ENCODE measurements around the gene RETREG3.

RETREG3 gene

GRCh38 chr17:42609814-42610801 lies 934 bp upstream of the RETREG3 start:
- DNase-seq = peak in 2 of 5 donors; percentile 4 to 7

GRCh38 chr17:42608305-42609181 lies 631 bp downstream of the RETREG3 start:
- peak in 1 of 5 donors; percentile 36 for DNase-seq

DNA sequence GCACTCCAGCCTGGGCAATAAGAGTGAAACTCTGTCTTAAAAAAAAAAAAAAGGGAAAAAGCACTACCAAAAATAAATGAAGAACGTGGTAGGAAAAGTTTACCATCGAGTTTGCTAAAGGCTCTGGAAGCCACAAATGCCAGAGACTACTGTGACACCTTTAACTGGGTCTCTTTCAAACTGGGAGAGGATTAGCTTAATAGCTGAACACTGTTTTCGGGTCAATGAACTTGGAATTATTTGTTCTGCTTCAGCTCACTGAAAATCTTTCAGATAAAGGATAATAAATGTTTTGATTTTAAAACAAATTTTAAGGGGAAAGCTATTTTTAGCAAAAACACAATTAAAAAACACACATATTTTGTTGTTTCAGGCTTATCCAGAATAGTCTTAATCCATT lies 1.4 kb downstream of the RETREG3 start:
- no peak for DNase-seq

GRCh38 chr17:42603318-42603717 lies 5.9 kb downstream of the RETREG3 start:
- DNase-seq = no peak

- DNase-seq = no peak
Observed at GRCh38 chr17:42598905-42599304, 10.3 kb downstream of the RETREG3 start.

- DNase-seq = no peak
Observed at GRCh38 chr17:42596386-42596785, 12.8 kb downstream of the RETREG3 start.

- no peak for DNase-seq
Observed at GRCh38 chr17:42591411-42591810, 17.8 kb downstream of the RETREG3 start.

GRCh38 chr17:42590886-42591285 lies 18.3 kb downstream of the RETREG3 start:
- DNase-seq = no peak

DNA sequence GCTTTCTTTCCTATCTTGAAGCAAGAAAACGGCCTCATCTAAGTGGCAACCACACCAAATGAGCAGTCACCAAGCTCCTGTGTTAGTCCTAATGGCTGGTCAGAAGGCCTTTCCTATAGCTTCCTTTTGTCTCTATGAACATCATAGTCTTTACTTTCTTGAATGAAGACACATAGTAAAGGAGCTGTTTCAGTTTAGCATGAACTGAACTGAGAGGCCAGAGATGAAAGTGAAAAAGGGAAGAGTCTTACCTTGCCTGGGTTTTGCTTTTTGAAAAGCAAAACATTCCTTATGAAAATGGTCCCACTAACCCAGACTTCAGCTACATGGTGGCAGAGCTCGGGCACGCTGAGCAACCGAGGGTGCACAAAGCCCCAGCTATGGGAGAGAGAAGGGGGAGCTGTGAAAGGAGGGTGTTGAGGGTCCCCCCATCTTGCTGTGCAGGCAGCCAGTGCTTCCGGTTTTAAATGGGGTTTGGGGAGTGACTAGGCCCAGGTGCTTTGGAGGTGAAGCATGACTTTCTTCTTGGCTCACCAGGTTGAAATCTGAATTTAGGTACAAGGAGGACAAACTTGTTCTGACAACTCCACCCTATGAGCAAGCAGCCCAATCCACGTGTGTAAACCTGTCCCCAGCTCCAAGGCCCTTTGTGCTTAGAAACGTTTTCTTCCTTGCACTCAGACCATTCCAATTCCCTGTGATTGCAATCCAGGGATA lies 22.5 kb downstream of the RETREG3 start:
- no peak for DNase-seq

- DNase-seq = no peak
Observed at GRCh38 chr17:42585353-42585752, 23.8 kb downstream of the RETREG3 start.

DNA sequence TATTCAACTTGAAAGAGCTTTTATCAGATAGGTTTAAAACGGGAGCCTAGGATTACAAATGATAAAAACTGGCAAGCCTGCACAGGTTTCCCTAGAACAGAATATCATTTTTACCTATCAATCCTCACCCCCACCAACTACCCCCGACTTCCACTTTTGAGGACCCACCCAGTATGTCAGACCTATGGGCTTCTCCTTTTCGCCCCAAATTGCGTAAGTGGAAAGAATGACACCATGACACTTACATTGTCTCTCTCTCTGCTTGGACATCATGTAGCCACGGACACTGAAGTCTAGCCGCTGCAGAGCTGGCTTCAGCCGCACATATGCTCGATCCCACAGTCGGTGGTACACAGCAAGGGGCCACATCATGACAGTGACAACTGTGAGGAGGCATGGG lies 24.3 kb downstream of the RETREG3 start:
- DNase-seq = no peak

GRCh38 chr17:42581744-42582270 lies 27.4 kb downstream of the RETREG3 start:
- DNase-seq = no peak

DNA sequence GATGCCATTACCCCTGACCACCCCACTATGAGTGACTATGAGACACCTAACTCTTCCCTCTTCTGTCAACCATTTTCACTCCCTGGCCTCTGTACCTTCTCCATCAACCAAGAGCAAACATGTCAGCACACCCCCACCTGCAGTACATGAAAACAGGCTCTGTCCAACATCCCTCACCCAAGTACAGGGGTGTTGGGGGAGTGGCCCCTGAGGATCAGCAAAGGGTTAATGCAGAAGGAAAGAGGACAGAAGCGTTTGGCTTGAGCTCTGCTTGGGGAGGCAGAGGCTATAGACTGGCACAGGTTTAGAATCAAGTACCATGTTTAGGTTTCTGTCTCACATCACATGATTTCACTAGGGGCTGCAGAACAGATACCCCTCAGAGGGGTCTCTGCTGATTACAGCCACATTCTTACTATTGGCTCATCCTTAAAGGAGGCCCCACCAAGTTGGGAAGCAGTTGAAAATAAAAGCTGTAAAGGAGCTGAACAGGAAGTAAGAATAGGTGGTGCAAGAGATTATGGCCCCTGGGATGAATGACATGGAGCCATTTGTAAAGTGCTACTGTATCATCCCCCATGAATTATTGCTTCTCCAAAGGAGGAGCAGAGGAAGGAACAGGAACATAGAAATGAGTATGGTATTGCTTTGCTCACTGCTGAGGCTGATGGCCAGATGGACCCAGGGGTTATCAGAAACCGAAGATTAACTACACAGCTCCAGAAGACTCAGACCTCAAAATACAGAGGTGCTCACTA lies 29.2 kb downstream of the RETREG3 start:
- no peak for DNase-seq

- peak in 4 of 5 donors; percentile 47 to 67 (median 56) for DNase-seq
Observed at GRCh38 chr17:42578282-42578869, 30.8 kb downstream of the RETREG3 start.

GRCh38 chr17:42577532-42578281 lies 31.5 kb downstream of the RETREG3 start, which contains the start of gene PSMC3IP:
PSMC3IP (minus strand) TSS chr17:42577729; CDS start chr17:42577686, 43 bp downstream.
- DNase-seq = peak; percentile 82 to 93 (median 88)

- no peak for DNase-seq
Observed at GRCh38 chr17:42577140-42577531, 32.0 kb downstream of the RETREG3 start.

DNA sequence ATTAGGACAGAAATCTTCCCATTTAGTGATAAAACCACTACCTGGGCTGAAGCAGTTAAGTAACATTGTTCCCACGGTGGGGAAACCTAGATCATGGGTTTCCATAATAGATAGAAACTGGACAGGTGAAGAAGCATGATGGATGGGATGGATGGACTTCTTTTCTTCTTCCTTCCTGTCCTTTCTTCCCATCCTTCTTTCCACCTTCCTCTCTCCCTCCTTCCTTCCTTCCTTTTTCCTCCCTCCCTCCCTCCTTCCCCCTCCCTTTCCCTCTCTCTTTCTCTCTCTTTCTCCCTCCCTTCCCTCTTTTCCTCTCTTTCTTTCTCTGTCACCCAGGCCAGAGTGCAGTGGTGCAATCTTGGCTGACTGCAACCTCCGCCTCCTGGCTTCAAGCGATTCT lies 34.7 kb downstream of the RETREG3 start:
- no peak for DNase-seq

DNA sequence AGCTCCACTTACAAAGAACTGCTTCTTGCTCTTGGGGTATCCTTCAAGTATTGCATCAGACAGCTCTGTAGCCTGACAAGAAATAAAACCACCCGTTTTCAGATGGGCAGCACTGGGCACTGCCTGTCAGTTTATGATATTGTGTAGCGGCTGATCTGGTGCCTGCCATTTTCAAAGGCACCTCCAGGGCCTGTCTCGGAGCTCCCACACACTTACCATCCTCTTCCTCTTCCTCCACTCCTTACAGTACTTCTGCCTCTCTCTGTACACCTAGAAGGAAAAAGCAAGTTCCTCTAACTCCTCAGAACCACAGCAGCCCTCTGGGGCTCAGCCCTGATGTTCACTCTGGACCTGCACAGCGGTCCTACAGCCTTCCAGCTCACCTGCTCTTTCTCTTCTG lies 36.1 kb downstream of the RETREG3 start:
- no peak for DNase-seq

DNA sequence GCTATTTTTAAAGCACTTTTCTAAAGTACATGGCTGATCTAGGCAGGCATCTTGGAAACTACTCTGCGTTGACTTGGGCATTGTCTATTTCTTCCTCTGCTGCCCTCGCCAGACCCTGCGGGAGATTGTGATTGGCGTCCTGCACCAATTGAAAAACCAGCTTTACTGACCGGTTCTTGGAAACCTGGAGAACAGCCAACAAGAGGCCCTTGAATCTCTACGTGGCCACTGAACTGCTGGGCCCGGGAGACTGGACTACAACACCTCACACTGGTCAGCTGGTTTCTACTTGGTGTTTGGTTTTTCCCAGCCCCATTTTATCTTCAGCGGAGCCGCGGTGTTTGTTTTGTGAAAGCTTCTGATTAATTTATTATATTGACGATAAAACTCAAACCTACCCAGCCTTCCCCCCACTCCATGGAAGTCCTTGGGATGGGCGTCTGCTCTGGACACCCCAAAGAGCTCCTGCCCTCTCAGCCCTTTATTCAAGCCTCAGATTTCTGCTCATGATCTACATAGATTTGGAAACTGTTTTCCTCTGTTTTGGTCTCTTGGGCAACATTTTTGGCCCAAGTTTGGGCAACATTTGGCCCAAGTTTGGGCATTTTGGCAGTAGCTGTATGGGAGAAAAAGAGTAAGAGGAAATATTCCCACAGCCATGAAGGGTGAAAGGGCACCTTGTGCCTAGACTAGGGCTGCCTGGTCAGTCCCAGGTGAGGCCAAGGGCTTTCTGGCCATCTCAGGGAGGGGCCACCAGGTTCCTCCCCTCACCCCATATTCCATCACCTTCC lies 37.5 kb downstream of the RETREG3 start:
- DNase-seq = no peak

Measured in T-helper 1 cell (primary cell).